MCF 10A (cell line): ENCODE data around the gene TNFAIP3. TPM values are rescaled to one million over a fixed set of nuclear protein-coding genes. Genes with fewer than 3 reads are reported as not detected.
"Not testable (repeated sequence)": the region's sequence is repeated elsewhere in the genome, so short reads cannot be mapped to it uniquely, and the experiment has no call there.

ENCODE experiments used
- BruUV-seq: library from RNA; stranded (reverse); fragments of 400-500 nt; replicated peaks from 2 replicates; lab custom pipeline; 2021; lab: Mats Ljungman, UMichigan
- CTCF ChIA-PET: fragments of 300-600 bp; sonication (Branson Sonifier 250); formaldehyde crosslinking; extraction: SDS; loops from one replicate; lab custom pipeline; 2021; ENCODE audit warnings: antibody characterized with exemption, inconsistent platforms; lab: Yijun Ruan, JAX
- POLR2A ChIA-PET: fragments of 300-600, 350-650 bp; sonication (Branson Sonifier 250); formaldehyde crosslinking; extraction: SDS; loops from one replicate; lab custom pipeline; 2020; ENCODE audit warnings: antibody characterized with exemption, inconsistent platforms; lab: Yijun Ruan, JAX
- DNase-seq: peaks from one replicate; pipeline ENCODE4 v3.0.0-alpha.2; 2018; ENCODE audit not compliant: unreplicated experiment
- H3K27ac Mint-ChIP-seq: one replicate; pipeline ENCODE4 v1.8.0; 2022; ENCODE audit warnings: mild to moderate bottlenecking, low read depth, mixed read lengths; ENCODE audit not compliant: unreplicated experiment
- H3K27me3 Mint-ChIP-seq: one replicate; pipeline ENCODE4 v1.8.0; 2022; ENCODE audit warnings: mixed read lengths; ENCODE audit not compliant: insufficient read depth, unreplicated experiment
- H3K36me3 Mint-ChIP-seq: one replicate; pipeline ENCODE4 v1.8.0; 2022; ENCODE audit warnings: mild to moderate bottlenecking, moderate library complexity, mixed read lengths; ENCODE audit not compliant: insufficient read depth, unreplicated experiment
- H3K4me1 Mint-ChIP-seq: one replicate; pipeline ENCODE4 v1.8.0; 2022; ENCODE audit warnings: mixed read lengths; ENCODE audit not compliant: insufficient read depth, unreplicated experiment
- H3K4me3 Mint-ChIP-seq: one replicate; pipeline ENCODE4 v1.8.0; 2022; ENCODE audit warnings: mild to moderate bottlenecking, moderate library complexity, mixed read lengths; ENCODE audit not compliant: unreplicated experiment
- H3K9me3 Mint-ChIP-seq: one replicate; pipeline ENCODE4 v1.8.0; 2022; ENCODE audit warnings: mixed read lengths; ENCODE audit not compliant: unreplicated experiment
- CTCF ChIP-seq: fragments of 200-600 bp; IDR thresholded peaks from one replicate; pipeline ENCODE4 v1.8.0; 2022; ENCODE audit warnings: antibody characterized with exemption, mild to moderate bottlenecking; ENCODE audit not compliant: unreplicated experiment
- intact Hi-C: fragments of 100-400 bp; cut with micrococcal nuclease; formaldehyde crosslinking; loops from 2 replicates; pipeline ENCODE4 v1.14.1; 2022
- total RNA-seq: library from RNA; stranded (reverse); gene quantifications from 2 replicates; pipeline ENCODE4 v1.2.3, GENCODE V29; 2022

The TNFAIP3 gene
- total RNA-seq, 1 experiment from 2014 or later = 52.8 TPM

- Mint-ChIP-seq H3K27me3 (no peaks in the 10 kb centered on the region), H3K36me3 (peaks cover 6% of the 10 kb centered on the region), H3K27ac (no peak overlapping the region), H3K9me3 (peaks cover 23% of the 10 kb centered on the region), H3K4me1 (peaks cover 7% of the 10 kb centered on the region), H3K4me3 (no peak overlapping the region)
- no peak for TF ChIP-seq CTCF
- no TSS peak for BruUV-seq
- POLR2A ChIA-PET = interaction anchor here (0.9 to 1.2 kb wide), 4 partner anchors 9 to 193 kb away, joined by 3 to 4 read pairs (median 4); no protein-coding TSS in a partner anchor
- intact Hi-C loops = no loop called here
- CTCF ChIA-PET = interaction anchor here (1.0 to 1.8 kb wide), 3 partner anchors 9 to 186 kb away, joined by 3 to 5 read pairs (median 4); no protein-coding TSS in a partner anchor
- DNase-seq = no peak
These were observed 24.0 kb downstream of the TNFAIP3 start for GRCh38 chr6:137890983-137891537.

GRCh38 chr6:137892271-137892708 lies 25.2 kb downstream of the TNFAIP3 start:
- no peak overlapping the region for H3K27ac Mint-ChIP-seq
- H3K4me1 Mint-ChIP-seq = peaks cover 7% of the 10 kb centered on the region
- no peak for TF ChIP-seq CTCF
- BruUV-seq = no TSS peak
- no peak overlapping the region for H3K4me3 Mint-ChIP-seq
- DNase-seq = no peak
- H3K27me3 Mint-ChIP-seq = no peaks in the 10 kb centered on the region
- H3K36me3 Mint-ChIP-seq = no peaks in the 10 kb centered on the region
- peaks cover 23% of the 10 kb centered on the region for H3K9me3 Mint-ChIP-seq
- ChIA-PET POLR2A (interaction anchor here (1.0 to 1.6 kb wide), 4 partner anchors 9 to 195 kb away, joined by 3 to 4 read pairs (median 4); no protein-coding TSS in a partner anchor), CTCF (interaction anchor here (1.8 kb wide), 1 partner anchor 187 kb away, joined by 5 read pairs; no protein-coding TSS in a partner anchor)
- intact Hi-C loops = no loop called here

- Mint-ChIP-seq H3K27me3 (no peaks in the 10 kb centered on the region), H3K36me3 (no peaks in the 10 kb centered on the region), H3K4me1 (peaks cover 7% of the 10 kb centered on the region), H3K4me3 (no peak overlapping the region), H3K27ac (no peak overlapping the region), H3K9me3 (peaks cover 20% of the 10 kb centered on the region)
- ChIA-PET CTCF (interaction anchor here (0.7 to 1.1 kb wide), 2 partner anchors 17 to 300 kb away, joined by 3 read pairs; no protein-coding TSS in a partner anchor), POLR2A (interaction anchor here (0.7 to 1.6 kb wide), 5 partner anchors 9 to 51 kb away, joined by 3 to 4 read pairs (median 4); no protein-coding TSS in a partner anchor)
- no peak for DNase-seq
- intact Hi-C loops = no loop called here
- BruUV-seq = no TSS peak
- no peak for TF ChIP-seq CTCF
These were observed 26.1 kb downstream of the TNFAIP3 start for GRCh38 chr6:137893181-137893580.

GRCh38 chr6:137893726-137894125 lies 26.7 kb downstream of the TNFAIP3 start:
- Mint-ChIP-seq H3K27me3 (no peaks in the 10 kb centered on the region), H3K9me3 (peaks cover 15% of the 10 kb centered on the region), H3K4me1 (peaks cover 7% of the 10 kb centered on the region), H3K36me3 (no peaks in the 10 kb centered on the region), H3K27ac (no peak overlapping the region), H3K4me3 (no peak overlapping the region)
- no TSS peak for BruUV-seq
- TF ChIP-seq CTCF = no peak
- ChIA-PET CTCF (interaction anchor here (0.7 to 1.1 kb wide), 2 partner anchors 17 to 299 kb away, joined by 3 read pairs; no protein-coding TSS in a partner anchor), POLR2A (interaction anchor here (0.7 to 2.0 kb wide), 7 partner anchors 10 to 50 kb away, joined by 3 to 7 read pairs (median 4); no protein-coding TSS in a partner anchor)
- intact Hi-C loops = no loop called here
- DNase-seq = no peak

GRCh38 chr6:137894378-137894777 lies 27.3 kb downstream of the TNFAIP3 start:
- BruUV-seq, H3K9me3 Mint-ChIP-seq, H3K27ac Mint-ChIP-seq, H3K36me3 Mint-ChIP-seq, H3K4me1 Mint-ChIP-seq, intact Hi-C loops, H3K27me3 Mint-ChIP-seq, DNase-seq, H3K4me3 Mint-ChIP-seq: not testable (repeated sequence)
- ChIA-PET POLR2A (interaction anchor here (0.7 to 2.0 kb wide), 3 partner anchors 24 to 39 kb away, joined by 3 to 7 read pairs (median 4); no protein-coding TSS in a partner anchor), CTCF (interaction anchor here (1.3 to 2.0 kb wide), 2 partner anchors 23 to 50 kb away, joined by 6 to 8 read pairs; no protein-coding TSS in a partner anchor)
